ENCODE measurements around the gene GNPDA1. TPM values are rescaled to one million over a fixed set of nuclear protein-coding genes. Genes with fewer than 3 reads are reported as not detected.

Gene GNPDA1
- total and polyA plus RNA-seq, 2 of the 8 experiments (the other 6 are each of a cell fraction or from before 2014, with no cell fraction given), result 33.0 to 94.3 TPM

- TF ChIP-seq NANOG (IDR thresholded peaks at IDR 0.05; ENCODE audit: insufficient read depth, low read depth, low read length, poor library complexity, severe bottlenecking) (no peak), NRF1 (IDR thresholded peaks at IDR 0.05; ENCODE audit: low read depth, low read length) (no peak), EP300 (IDR thresholded peaks at IDR 0.05; ENCODE audit: borderline replicate concordance in 1 of 2, low read depth in 2 of 2, low read length in 2 of 2) (0 out of 3 replicates have a peak, but pooled peaks of 1 of the 2 experiments have one; percentile 21), EZH2 (IDR thresholded peaks at IDR 0.05; ENCODE audit: low read depth, low read length, severe bottlenecking) (no peak), BACH1 (IDR thresholded peaks at IDR 0.05; ENCODE audit: low read length) (no peak), RFX5 (IDR thresholded peaks at IDR 0.05; ENCODE audit: borderline replicate concordance, low read depth, low read length) (no peak), MAFK (IDR thresholded peaks at IDR 0.05; ENCODE audit: low read depth, low read length) (no peak), POU5F1 (IDR thresholded peaks at IDR 0.05; ENCODE audit: low read depth, low read length) (no peak), HDAC6 (IDR thresholded peaks at IDR 0.05; ENCODE audit: low read depth, low read length) (no peak), JUN (IDR thresholded peaks at IDR 0.05; ENCODE audit: low read depth, low read length) (no peak), RXRA (IDR thresholded peaks at IDR 0.05; ENCODE audit: insufficient read depth, low read depth, low read length) (no peak), GABPA (IDR thresholded peaks at IDR 0.05; ENCODE audit: borderline replicate concordance, insufficient read depth, low read length) (peak; percentile 79; the same call in 1 of the 2 replicates), RAD21 (IDR thresholded peaks at IDR 0.05 in 1 of 2, conservative IDR thresholded peaks at IDR 0.05 in 1 of 2; ENCODE audit: low read depth in 2 of 2, low read length in 2 of 2) (no peak), KDM4A (IDR thresholded peaks at IDR 0.05; ENCODE audit: low read depth, low read length, severe bottlenecking) (peak; percentile 46), TAF1 (IDR thresholded peaks at IDR 0.05; ENCODE audit: low read depth, low read length) (peak; percentile 70), BCL11A (IDR thresholded peaks at IDR 0.05; ENCODE audit: low read depth in 2 of 2, low read length in 2 of 2) (no peak), TAF7 (optimal IDR thresholded peaks at IDR 0.05; ENCODE audit: borderline replicate concordance, low read depth, low read length) (peak; percentile 59), ATF3 (IDR thresholded peaks at IDR 0.05; ENCODE audit: insufficient read depth, low read depth, low read length) (no peak), TEAD4 (IDR thresholded peaks at IDR 0.05; ENCODE audit: low read depth, low read length) (peak; percentile 28; the same call in 1 of the 2 replicates), SUZ12 (IDR thresholded peaks at IDR 0.05; ENCODE audit: low read length) (no peak)
Measured at GRCh38 chr5:142024771-142025304, 12.0 kb upstream of the GNPDA1 start (continued).

Data from H1 (cell line).